ENCODE data around the gene EIF4ENIF1.

GRCh38 chr22:31436132-31436531, 53.5 kb downstream of the EIF4ENIF1 start:
- TF ChIP-seq CTCF (IDR thresholded peaks at IDR 0.05) (no peak), POLR2AphosphoS5 (IDR thresholded peaks at IDR 0.05) (no peak), EP300 (IDR thresholded peaks at IDR 0.05) (no peak), POLR2A (IDR thresholded peaks at IDR 0.05) (no peak)

All from upper lobe of left lung (tissue), 4 donors.